ENCODE data around the gene PLA2G2C.

The PLA2G2C gene

DNA sequence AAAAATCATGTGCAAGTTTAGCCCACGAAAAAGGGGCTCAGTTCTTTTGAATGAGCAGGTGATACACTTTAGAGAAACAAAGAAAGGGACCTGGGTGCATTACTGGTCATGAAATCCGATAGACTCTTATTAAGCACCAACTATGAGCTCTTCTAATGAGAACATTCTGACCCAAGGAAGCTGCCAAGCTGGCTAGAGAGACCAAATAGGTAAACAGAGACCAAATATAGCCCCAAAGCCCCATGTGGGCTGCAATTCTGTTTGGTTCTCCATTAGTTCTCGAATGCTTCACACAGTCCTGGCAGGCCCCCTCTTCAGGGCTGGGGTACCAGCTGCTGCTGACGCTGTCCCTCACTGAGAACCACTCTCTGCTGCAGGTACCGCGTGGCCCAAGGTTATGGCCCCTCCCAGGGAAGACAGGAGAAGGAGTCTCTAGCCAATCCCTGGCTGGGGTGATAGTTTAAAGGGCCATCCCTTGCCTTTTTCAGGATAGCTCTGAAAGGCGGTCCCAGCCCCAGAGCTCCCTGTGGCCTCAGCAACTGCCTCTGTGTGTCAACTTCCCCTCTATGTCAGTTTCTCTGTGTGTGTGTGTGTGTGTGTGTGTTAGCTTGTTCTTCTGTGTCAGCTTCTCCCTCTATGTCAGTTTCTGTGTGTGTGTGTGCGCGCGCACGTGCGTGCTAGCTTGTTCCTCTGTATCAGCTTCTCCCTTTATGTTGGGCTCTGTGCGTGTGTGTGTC lies 7.5 kb downstream of the PLA2G2C start:
- no peak for DNase-seq (ENCODE audit: extremely low read depth, insufficient read length)
- TF ChIP-seq, protein P1, sequence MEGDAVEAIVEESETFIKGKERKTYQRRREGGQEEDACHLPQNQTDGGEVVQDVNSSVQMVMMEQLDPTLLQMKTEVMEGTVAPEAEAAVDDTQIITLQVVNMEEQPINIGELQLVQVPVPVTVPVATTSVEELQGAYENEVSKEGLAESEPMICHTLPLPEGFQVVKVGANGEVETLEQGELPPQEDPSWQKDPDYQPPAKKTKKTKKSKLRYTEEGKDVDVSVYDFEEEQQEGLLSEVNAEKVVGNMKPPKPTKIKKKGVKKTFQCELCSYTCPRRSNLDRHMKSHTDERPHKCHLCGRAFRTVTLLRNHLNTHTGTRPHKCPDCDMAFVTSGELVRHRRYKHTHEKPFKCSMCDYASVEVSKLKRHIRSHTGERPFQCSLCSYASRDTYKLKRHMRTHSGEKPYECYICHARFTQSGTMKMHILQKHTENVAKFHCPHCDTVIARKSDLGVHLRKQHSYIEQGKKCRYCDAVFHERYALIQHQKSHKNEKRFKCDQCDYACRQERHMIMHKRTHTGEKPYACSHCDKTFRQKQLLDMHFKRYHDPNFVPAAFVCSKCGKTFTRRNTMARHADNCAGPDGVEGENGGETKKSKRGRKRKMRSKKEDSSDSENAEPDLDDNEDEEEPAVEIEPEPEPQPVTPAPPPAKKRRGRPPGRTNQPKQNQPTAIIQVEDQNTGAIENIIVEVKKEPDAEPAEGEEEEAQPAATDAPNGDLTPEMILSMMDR (IDR thresholded peaks at IDR 0.05; ENCODE audit: insufficient read depth, low read length, poor library complexity, severe bottlenecking), result no peak

DNA sequence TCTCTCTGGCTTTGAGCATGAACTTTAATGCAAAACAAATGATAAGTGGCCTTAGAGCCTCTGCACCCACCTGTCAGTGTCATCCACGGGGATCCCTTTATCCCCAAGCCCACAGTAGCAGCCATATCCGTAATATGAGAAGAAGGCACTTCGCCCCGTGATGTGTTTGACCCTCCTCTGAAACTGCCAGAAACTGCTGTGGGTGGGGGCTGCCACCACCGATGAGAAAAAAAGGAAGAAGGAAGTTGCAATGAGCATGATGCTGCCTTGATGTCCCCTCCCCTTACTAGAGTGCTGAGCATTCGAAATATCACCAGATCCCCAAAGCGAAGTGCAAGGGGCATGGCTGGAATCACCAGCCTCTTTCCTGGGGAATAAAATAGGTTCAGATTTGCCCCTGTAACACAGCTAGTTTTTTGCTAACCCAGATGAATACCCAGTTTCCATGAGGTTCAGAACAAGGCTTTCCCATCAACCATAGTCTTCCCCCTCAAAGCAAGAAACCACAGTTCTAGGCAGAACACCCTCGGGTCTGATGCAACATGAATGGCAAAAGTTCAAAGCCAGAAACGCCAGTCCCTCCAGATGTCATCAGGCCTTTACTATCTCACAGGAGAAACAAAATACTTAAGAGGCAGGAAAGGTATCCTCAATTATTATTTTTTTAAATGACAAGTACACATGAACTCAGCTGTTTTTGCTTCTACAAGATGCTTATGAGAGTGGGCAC lies 11.2 kb downstream of the PLA2G2C start:
- no peak for DNase-seq (ENCODE audit: extremely low read depth, insufficient read length)
- Histone ChIP-seq H3K36me3 (ENCODE audit: control insufficient read depth, insufficient read depth, low read length) (no peaks in the 10 kb centered on the region), H3K27me3 (replicated peaks; ENCODE audit: control insufficient read depth, insufficient read depth, low read length) (no peaks in the 10 kb centered on the region), H3K4me3 (replicated peaks; ENCODE audit: low read depth, low read length) (no peak overlapping the region)
- TF ChIP-seq, protein P1 (IDR thresholded peaks at IDR 0.05; ENCODE audit: insufficient read depth, low read length, poor library complexity, severe bottlenecking), result no peak

More for the DNA sequence above, 7.5 kb downstream of the PLA2G2C start:
- H3K27me3 ChIP-seq (replicated peaks; ENCODE audit: control insufficient read depth, insufficient read depth, low read length), result no peaks in the 10 kb centered on the region; the same call in 1 of the 2 replicates
- H3K36me3 ChIP-seq (ENCODE audit: control insufficient read depth, insufficient read depth, low read length), result no peaks in the 10 kb centered on the region
- no peak overlapping the region for H3K4me3 ChIP-seq (replicated peaks; ENCODE audit: low read depth, low read length)

DNA sequence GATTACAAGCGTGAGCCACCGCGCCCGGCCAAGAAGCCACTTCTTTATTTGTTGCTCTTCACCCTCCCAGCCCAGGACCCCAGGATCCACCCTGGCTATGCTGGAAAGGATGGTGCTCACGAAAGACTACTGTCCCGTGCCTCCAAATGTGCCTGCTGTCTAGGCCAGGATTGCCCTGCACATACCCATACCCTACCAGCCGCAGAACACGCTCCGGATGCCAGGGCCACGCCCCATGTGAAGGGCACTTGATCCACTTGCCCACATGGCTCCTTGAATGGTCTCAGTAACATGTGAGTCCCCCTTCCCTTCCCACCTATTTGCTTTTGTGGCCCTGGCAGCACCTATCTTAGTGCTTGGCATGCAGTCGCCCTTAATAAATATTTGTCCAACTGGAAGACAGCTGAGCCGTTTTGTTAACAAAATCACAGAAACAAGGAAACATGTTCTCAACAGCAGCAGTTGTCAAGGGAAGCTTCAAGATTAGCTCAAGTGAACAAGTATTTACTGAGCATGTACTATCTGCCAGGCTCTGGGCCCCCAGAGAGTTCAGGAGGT lies 14.2 kb downstream of the PLA2G2C start:
- no peak for DNase-seq (ENCODE audit: extremely low read depth, insufficient read length)
- TF ChIP-seq, protein P1 (IDR thresholded peaks at IDR 0.05; ENCODE audit: insufficient read depth, low read length, poor library complexity, severe bottlenecking), result no peak
- no peak overlapping the region for H3K4me3 ChIP-seq (replicated peaks; ENCODE audit: low read depth, low read length)
- H3K36me3 ChIP-seq (ENCODE audit: control insufficient read depth, insufficient read depth, low read length), result no peaks in the 10 kb centered on the region
- no peaks in the 10 kb centered on the region for H3K27me3 ChIP-seq (replicated peaks; ENCODE audit: control insufficient read depth, insufficient read depth, low read length)

DNA sequence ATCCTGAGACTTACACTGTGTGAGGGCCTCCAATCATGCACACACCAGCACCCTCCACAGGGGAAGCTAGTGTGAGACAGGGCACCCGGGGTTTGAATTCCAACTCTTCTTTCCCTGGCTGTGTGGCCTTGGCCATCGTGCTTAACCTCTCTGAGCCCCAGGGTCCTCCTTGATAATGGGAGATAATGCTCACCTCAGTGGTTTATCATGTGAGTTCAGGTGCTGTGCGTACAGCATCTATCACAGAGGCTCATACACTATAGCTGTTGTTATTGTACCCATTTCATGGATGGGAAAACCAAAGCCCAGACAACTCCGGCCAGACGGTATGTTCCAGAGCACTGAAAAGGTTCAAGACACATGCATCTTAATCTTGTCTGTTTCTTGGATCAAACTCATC lies 16.4 kb downstream of the PLA2G2C start:
- Histone ChIP-seq H3K27me3 (replicated peaks; ENCODE audit: control insufficient read depth, insufficient read depth, low read length) (no peaks in the 10 kb centered on the region), H3K36me3 (ENCODE audit: control insufficient read depth, insufficient read depth, low read length) (no peaks in the 10 kb centered on the region), H3K4me3 (replicated peaks; ENCODE audit: low read depth, low read length) (no peak overlapping the region)
- TF ChIP-seq, protein P1 (IDR thresholded peaks at IDR 0.05; ENCODE audit: insufficient read depth, low read length, poor library complexity, severe bottlenecking), result no peak
- DNase-seq (ENCODE audit: extremely low read depth, insufficient read length), result no peak

DNA sequence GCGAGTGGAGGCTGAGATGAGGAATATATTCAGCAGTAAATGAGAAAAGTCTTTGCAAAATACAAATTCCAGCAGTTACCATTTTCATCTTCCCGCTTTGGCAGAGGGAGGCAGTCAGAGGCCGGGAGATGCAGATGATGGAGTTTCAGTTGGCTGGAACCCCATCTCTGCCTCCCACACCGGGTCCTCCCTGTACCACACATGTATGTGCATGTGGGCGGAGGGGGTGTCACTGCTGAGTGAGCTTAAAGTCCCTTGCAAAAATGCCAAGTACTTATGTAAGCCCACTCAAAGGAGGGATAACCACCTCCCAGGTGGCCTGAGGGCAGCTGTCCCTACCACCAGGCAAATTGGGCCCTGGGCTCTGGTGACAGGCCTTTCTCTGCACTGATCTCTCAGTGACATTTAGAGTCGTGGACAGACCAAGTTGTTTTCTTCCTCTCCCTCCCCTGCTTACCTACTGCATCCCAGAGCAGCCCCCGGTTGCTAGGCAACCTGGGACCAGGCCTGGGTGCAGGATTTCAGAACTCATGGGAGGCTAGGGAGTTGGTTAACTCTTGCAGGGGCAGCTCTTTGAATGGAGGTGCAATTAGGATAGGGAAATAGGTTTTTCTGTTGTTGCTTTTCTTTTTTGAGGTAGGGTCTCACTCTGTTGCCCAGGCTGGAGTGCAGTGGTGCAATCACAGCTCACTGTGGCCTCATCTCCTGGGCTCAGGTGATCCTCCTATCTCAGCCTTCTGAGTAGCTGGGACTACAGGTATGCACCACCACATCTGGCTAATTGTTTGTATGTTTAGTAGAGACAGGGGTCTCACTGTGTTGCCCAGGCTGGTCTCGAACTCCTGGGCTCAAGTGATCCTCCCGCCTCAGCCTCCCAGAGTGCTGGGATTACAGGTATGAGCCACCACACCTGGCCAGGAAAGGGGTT lies 17.5 kb downstream of the PLA2G2C start:
- Histone ChIP-seq H3K4me3 (replicated peaks; ENCODE audit: low read depth, low read length) (no peak overlapping the region), H3K36me3 (ENCODE audit: control insufficient read depth, insufficient read depth, low read length) (no peaks in the 10 kb centered on the region), H3K27me3 (replicated peaks; ENCODE audit: control insufficient read depth, insufficient read depth, low read length) (no peaks in the 10 kb centered on the region)
- TF ChIP-seq, protein P1 (IDR thresholded peaks at IDR 0.05; ENCODE audit: insufficient read depth, low read length, poor library complexity, severe bottlenecking), result no peak
- DNase-seq (ENCODE audit: extremely low read depth, insufficient read length), result no peak
